HCT116 (cell line): ENCODE measurements around the gene UGP2. TPM values are rescaled to one million over a fixed set of nuclear protein-coding genes. Genes with fewer than 3 reads are reported as not detected.

Experiments
- ATAC-seq: fragments of 200-7000 bp; cut with Tn5 transposase; 2 replicates; pipeline ENCODE4 v1.9.1; 2020; ENCODE audit warnings: mild to moderate bottlenecking, moderate library complexity
- BruUV-seq: library from RNA; stranded (reverse); fragments of 400-500 nt; replicated peaks from 2 replicates; lab custom pipeline; 2021; lab: Mats Ljungman, UMichigan
- CTCF ChIA-PET: fragments of 300-600 bp; sonication (Branson Sonifier 250); formaldehyde crosslinking; loops from one replicate; lab custom pipeline; 2021; ENCODE audit warnings: antibody characterized with exemption; lab: Charles Lee
- POLR2A ChIA-PET: fragments of 300-600, 350-600 bp; sonication (Branson Sonifier 250); formaldehyde crosslinking; loops from one replicate; lab custom pipeline; 2021; ENCODE audit warnings: antibody characterized with exemption; lab: Charles Lee
- RAD21 ChIA-PET, 2 experiments: fragments of 300-600 bp; sonication (Branson Sonifier 250); formaldehyde crosslinking; loops; one replicate each; lab custom pipeline; 2023; ENCODE audit warnings: low total read pairs in 2 of 2; ENCODE audit not compliant: uncharacterized antibody in 2 of 2, unreplicated experiment in 2 of 2, low non-redundant PET in 1 of 2; lab: Charles Lee
- DNase-seq: peaks from one replicate; pipeline ENCODE4 v3.0.0-alpha.2; 2010; ENCODE audit warnings: low read depth, low spot score
- H2AFZ ChIP-seq: fragments of 200-600 bp; shearing (Covaris generic), sonication (generic); 2 replicates; pipeline ENCODE4 v1.6.1; 2017; ENCODE audit warnings: low read depth, mixed run types, mixed read lengths, antibody characterized with exemption, low read length; ENCODE audit not compliant: poor library complexity, severe bottlenecking
- H3K27ac ChIP-seq: 2 replicates; pipeline ENCODE4 v1.5.1; 2012; ENCODE audit warnings: low read depth, low read length
- H3K27me3 ChIP-seq: fragments of 200-600 bp; sonication (generic); 2 replicates; pipeline ENCODE4 v1.6.1; 2016; ENCODE audit warnings: mixed run types, low read length, mixed read lengths; ENCODE audit not compliant: insufficient read depth
- H3K36me3 ChIP-seq, 2 experiments: fragments of 200-500 bp in 1 of 2; fragments of 200-600 bp in 1 of 2; sonication (Bioruptor generic) in 1 of 2; sonication (generic) in 1 of 2; 2 replicates each; pipeline versions ENCODE4 v1.5.1 to v1.6.1; 2014 to 2016; ENCODE audit warnings: low read length in 2 of 2, inconsistent platforms in 1 of 2, mixed read lengths in 1 of 2, mixed run types in 1 of 2; ENCODE audit not compliant: insufficient read depth in 2 of 2, control insufficient read depth in 1 of 2
- H3K4me1 ChIP-seq, 2 experiments: fragments of 200-600 bp in 1 of 2; sonication (generic) in 1 of 2; 2 replicates each; pipeline versions ENCODE4 v1.5.1 to v1.6.1; 2012 to 2017; ENCODE audit warnings: low read length in 2 of 2, inconsistent platforms in 1 of 2, mild to moderate bottlenecking in 1 of 2, mixed read lengths in 1 of 2, mixed run types in 1 of 2, moderate library complexity in 1 of 2; ENCODE audit not compliant: insufficient read depth in 2 of 2, control insufficient read depth in 1 of 2
- H3K4me2 ChIP-seq: fragments of 200-600 bp; sonication (generic); 2 replicates; pipeline ENCODE4 v1.6.1; 2017; ENCODE audit warnings: mixed run types, low read length, mixed read lengths
- H3K4me3 ChIP-seq, 2 experiments: fragments of 200-600 bp in 1 of 2; sonication (generic) in 1 of 2; replicated peaks in 1 of 2; 2 replicates each; pipeline ENCODE4 v1.5.1; 2011 to 2016; ENCODE audit warnings: low read length in 2 of 2, control low read depth in 1 of 2, low read depth in 1 of 2, mild to moderate bottlenecking in 1 of 2, mixed read lengths in 1 of 2, mixed run types in 1 of 2
- H3K79me2 ChIP-seq: fragments of 200-600 bp; sonication (generic); 2 replicates; pipeline ENCODE4 v1.6.1; 2017; ENCODE audit warnings: mild to moderate bottlenecking, mixed run types, low read length, moderate library complexity, mixed read lengths; ENCODE audit not compliant: insufficient read depth
- H3K9ac ChIP-seq: fragments of 200-600 bp; sonication (generic); 2 replicates; pipeline ENCODE4 v1.6.1; 2016; ENCODE audit warnings: low read length, mixed read lengths
- H3K9me2 ChIP-seq: fragments of 200-600 bp; sonication (generic), shearing (Covaris generic); 2 replicates; pipeline ENCODE4 v1.6.1; 2017; ENCODE audit warnings: mixed run types, mild to moderate bottlenecking, moderate library complexity; ENCODE audit not compliant: insufficient read depth
- H3K9me3 ChIP-seq, 2 experiments: fragments of 200-500 bp in 1 of 2; fragments of 200-600 bp in 1 of 2; sonication (Bioruptor generic) in 1 of 2; sonication (generic) in 1 of 2; 2 replicates each; pipeline ENCODE4 v1.6.1; 2014 to 2017; ENCODE audit warnings: low read length in 2 of 2, mixed read lengths in 2 of 2, inconsistent platforms in 1 of 2, low read depth in 1 of 2, mild to moderate bottlenecking in 1 of 2, mixed run types in 1 of 2, moderate library complexity in 1 of 2; ENCODE audit not compliant: control insufficient read depth in 1 of 2, insufficient read depth in 1 of 2
- H4K20me1 ChIP-seq: fragments of 200-600 bp; sonication (generic), shearing (Covaris generic); 2 replicates; pipeline ENCODE4 v1.6.1; 2017; ENCODE audit warnings: mixed run types, mild to moderate bottlenecking, moderate library complexity; ENCODE audit not compliant: insufficient read depth
- CEBPB ChIP-seq: IDR thresholded peaks from 2 replicates; pipeline ENCODE4 v1.6.1; 2012; ENCODE audit warnings: low read depth
- EGR1 ChIP-seq: IDR thresholded peaks from 2 replicates; pipeline ENCODE4 v1.6.1; 2012; ENCODE audit warnings: low read depth
- ELF1 ChIP-seq: IDR thresholded peaks from 2 replicates; pipeline ENCODE4 v1.6.1; 2012; ENCODE audit warnings: low read depth, borderline replicate concordance
- EZH2 ChIP-seq: fragments of 200-600 bp; sonication (generic); IDR thresholded peaks from 2 replicates; pipeline ENCODE4 v1.6.1; 2017; ENCODE audit warnings: antibody characterized with exemption, mixed run types
- EZH2phosphoT487 ChIP-seq: fragments of 200-600 bp; IDR thresholded peaks from 2 replicates; pipeline ENCODE4 v1.6.1; 2018; ENCODE audit warnings: antibody characterized with exemption, borderline replicate concordance
- FOSL1 ChIP-seq: IDR thresholded peaks from 2 replicates; pipeline ENCODE4 v1.6.1; 2012; ENCODE audit warnings: low read depth
- POLR2AphosphoS5 ChIP-seq: IDR thresholded peaks from 2 replicates; pipeline ENCODE4 v1.6.1; 2011; ENCODE audit warnings: mild to moderate bottlenecking, low read depth, low read length, moderate library complexity
- RAD21 ChIP-seq: IDR thresholded peaks from 2 replicates; pipeline ENCODE4 v1.6.1; 2012; ENCODE audit warnings: low read depth, mild to moderate bottlenecking
- SIN3A ChIP-seq: IDR thresholded peaks from 2 replicates; pipeline ENCODE4 v1.6.1; 2012; ENCODE audit warnings: low read depth
- SRF ChIP-seq: IDR thresholded peaks from 2 replicates; pipeline ENCODE4 v1.6.1; 2012; ENCODE audit warnings: low read depth
- TCF7L2 ChIP-seq: IDR thresholded peaks from 2 replicates; pipeline ENCODE4 v1.7.0; 2011; ENCODE audit warnings: borderline replicate concordance, inconsistent platforms; ENCODE audit not compliant: insufficient read depth, insufficient read length; ENCODE audit errors: extremely low read depth
- YY1 ChIP-seq: IDR thresholded peaks from 2 replicates; pipeline ENCODE4 v1.6.1; 2011; ENCODE audit warnings: low read length, low read depth, moderate library complexity, mild to moderate bottlenecking; ENCODE audit not compliant: insufficient replicate concordance; ENCODE audit errors: extremely low read depth
- ZFX ChIP-seq: fragments of 450-650 bp; IDR thresholded peaks from 2 replicates; pipeline ENCODE4 v1.6.1; 2017
- intact Hi-C: fragments of 100-400 bp; cut with micrococcal nuclease; formaldehyde crosslinking; loops from 2 replicates; pipeline ENCODE4 v1.10.0; 2022
- total RNA-seq: library from RNA; stranded (reverse); gene quantifications from one replicate; pipeline ENCODE4 v1.2.1, GENCODE V29; 2021; ENCODE audit not compliant: unreplicated experiment
- TF ChIP-seq, protein P1 (sequence below): IDR thresholded peaks from 2 replicates; pipeline ENCODE4 v1.6.1; 2012
- TF ChIP-seq, protein P2 (sequence below): IDR thresholded peaks from 2 replicates; pipeline ENCODE4 v1.6.1; 2012; ENCODE audit warnings: low read depth
- TF ChIP-seq, protein P3 (sequence below), 3 experiments: fragments of 200-600 bp in 1 of 3; sonication (generic) in 1 of 3; IDR thresholded peaks in 2 of 3; conservative IDR thresholded peaks in 1 of 3; 2 replicates each; pipeline ENCODE4 v1.5.1; 2012 to 2017; ENCODE audit warnings: low read depth in 2 of 3, low read length in 2 of 3, antibody characterized with exemption in 1 of 3, borderline replicate concordance in 1 of 3, control low read depth in 1 of 3, mild to moderate bottlenecking in 1 of 3, mixed read lengths in 1 of 3, mixed run types in 1 of 3, moderate library complexity in 1 of 3; ENCODE audit not compliant: insufficient read depth in 1 of 3

UGP2 gene
- total RNA-seq, 1 experiment from 2014 or later: 57.1 TPM

DNA sequence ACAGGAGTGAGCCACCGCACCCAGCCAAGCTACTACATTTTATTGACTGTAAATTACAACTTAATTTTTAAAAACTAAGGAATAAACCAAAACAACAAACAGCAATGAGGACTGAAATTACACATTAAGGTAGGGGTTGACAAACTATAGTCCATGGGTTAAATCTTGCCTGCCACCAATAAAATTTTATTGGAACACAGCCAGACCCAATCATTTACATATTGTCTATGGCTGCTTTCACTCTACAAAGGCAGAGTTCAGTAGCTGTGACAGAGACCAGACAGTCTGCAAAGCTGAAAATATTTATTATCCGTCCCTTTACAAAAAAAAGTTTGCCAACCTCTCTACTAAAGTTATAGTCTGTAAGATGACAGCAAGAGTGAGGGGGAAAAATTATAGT lies 24.3 kb upstream of the UGP2 start:
- no peak overlapping the region for H3K27ac ChIP-seq
- no TSS peak for BruUV-seq
- ChIA-PET CTCF (interaction anchor here (0.9 kb wide), 1 partner anchor 25 kb away, joined by 3 read pairs; the partner anchor contains the start of gene UGP2), POLR2A (no interaction called here), RAD21 (no interaction called here)
- ATAC-seq: no peak
- no peak overlapping the region for H3K4me2 ChIP-seq
- no peaks in the 10 kb centered on the region for H4K20me1 ChIP-seq
- intact Hi-C loops: no loop called here
- DNase-seq: no peak
- H3K9me2 ChIP-seq: no peaks in the 10 kb centered on the region
- no peaks in the 10 kb centered on the region for H3K79me2 ChIP-seq
- no peak overlapping the region for H3K9ac ChIP-seq
- H2AFZ ChIP-seq: no peak overlapping the region
- H3K4me3 ChIP-seq: no peak overlapping the region
- TF ChIP-seq FOSL1: no peak
- no peak for TF ChIP-seq EZH2
- TF ChIP-seq ZFX: no peak
- TF ChIP-seq YY1: no peak
- no peak for TF ChIP-seq EGR1
- H3K4me1 ChIP-seq: no peaks in the 10 kb centered on the region; a peak in 1 of 4 replicates
- H3K36me3 ChIP-seq: no peaks in the 10 kb centered on the region
- H3K27me3 ChIP-seq: no peaks in the 10 kb centered on the region
- H3K9me3 ChIP-seq: no peaks in the 10 kb centered on the region

DNA sequence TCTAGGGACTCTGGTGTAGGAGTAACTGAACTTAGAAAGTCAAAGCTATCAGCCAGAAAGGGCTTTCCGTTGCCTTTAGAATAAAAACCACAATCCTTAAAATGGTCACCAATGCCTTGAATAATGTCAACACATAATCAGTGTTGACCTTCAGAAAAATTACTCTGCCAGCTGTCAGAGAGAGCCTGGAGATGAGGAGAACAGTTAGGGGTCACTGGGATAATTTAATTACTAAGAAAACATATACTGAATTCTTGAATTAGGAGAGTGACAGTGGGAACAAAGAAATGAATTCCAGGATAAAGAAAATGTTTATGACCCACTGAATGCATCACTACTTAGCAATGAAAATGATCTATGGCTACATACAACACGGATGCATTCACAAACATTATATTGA lies 23.4 kb upstream of the UGP2 start:
- no peaks in the 10 kb centered on the region; a peak in 1 of 4 replicates for H3K4me1 ChIP-seq
- RAD21 ChIA-PET: no interaction called here
- no peaks in the 10 kb centered on the region for H3K79me2 ChIP-seq
- H3K27me3 ChIP-seq: no peaks in the 10 kb centered on the region
- no peak for DNase-seq
- H3K9me3 ChIP-seq: no peaks in the 10 kb centered on the region
- no TSS peak for BruUV-seq
- POLR2A ChIA-PET: no interaction called here
- intact Hi-C loops: no loop called here
- H3K9ac ChIP-seq: no peak overlapping the region
- H3K4me3 ChIP-seq: no peak overlapping the region
- H3K9me2 ChIP-seq: no peaks in the 10 kb centered on the region
- no peaks in the 10 kb centered on the region for H3K36me3 ChIP-seq
- CTCF ChIA-PET: no interaction called here
- no peak for ATAC-seq
- no peak overlapping the region for H2AFZ ChIP-seq
- H3K4me2 ChIP-seq: no peak overlapping the region
- no peaks in the 10 kb centered on the region for H4K20me1 ChIP-seq
- H3K27ac ChIP-seq: no peak overlapping the region
- TF ChIP-seq SRF (no peak), CEBPB (no peak), RAD21 (no peak), TCF7L2 (no peak), EZH2phosphoT487 (no peak), FOSL1 (no peak), EGR1 (no peak), POLR2AphosphoS5 (no peak), SIN3A (no peak), ELF1 (no peak), YY1 (no peak), EZH2 (no peak), ZFX (no peak)
- TF ChIP-seq, protein P1, sequence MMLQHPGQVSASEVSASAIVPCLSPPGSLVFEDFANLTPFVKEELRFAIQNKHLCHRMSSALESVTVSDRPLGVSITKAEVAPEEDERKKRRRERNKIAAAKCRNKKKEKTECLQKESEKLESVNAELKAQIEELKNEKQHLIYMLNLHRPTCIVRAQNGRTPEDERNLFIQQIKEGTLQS: no peak
- TF ChIP-seq, protein P2, sequence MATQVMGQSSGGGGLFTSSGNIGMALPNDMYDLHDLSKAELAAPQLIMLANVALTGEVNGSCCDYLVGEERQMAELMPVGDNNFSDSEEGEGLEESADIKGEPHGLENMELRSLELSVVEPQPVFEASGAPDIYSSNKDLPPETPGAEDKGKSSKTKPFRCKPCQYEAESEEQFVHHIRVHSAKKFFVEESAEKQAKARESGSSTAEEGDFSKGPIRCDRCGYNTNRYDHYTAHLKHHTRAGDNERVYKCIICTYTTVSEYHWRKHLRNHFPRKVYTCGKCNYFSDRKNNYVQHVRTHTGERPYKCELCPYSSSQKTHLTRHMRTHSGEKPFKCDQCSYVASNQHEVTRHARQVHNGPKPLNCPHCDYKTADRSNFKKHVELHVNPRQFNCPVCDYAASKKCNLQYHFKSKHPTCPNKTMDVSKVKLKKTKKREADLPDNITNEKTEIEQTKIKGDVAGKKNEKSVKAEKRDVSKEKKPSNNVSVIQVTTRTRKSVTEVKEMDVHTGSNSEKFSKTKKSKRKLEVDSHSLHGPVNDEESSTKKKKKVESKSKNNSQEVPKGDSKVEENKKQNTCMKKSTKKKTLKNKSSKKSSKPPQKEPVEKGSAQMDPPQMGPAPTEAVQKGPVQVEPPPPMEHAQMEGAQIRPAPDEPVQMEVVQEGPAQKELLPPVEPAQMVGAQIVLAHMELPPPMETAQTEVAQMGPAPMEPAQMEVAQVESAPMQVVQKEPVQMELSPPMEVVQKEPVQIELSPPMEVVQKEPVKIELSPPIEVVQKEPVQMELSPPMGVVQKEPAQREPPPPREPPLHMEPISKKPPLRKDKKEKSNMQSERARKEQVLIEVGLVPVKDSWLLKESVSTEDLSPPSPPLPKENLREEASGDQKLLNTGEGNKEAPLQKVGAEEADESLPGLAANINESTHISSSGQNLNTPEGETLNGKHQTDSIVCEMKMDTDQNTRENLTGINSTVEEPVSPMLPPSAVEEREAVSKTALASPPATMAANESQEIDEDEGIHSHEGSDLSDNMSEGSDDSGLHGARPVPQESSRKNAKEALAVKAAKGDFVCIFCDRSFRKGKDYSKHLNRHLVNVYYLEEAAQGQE: no peak
- TF ChIP-seq, protein P3, sequence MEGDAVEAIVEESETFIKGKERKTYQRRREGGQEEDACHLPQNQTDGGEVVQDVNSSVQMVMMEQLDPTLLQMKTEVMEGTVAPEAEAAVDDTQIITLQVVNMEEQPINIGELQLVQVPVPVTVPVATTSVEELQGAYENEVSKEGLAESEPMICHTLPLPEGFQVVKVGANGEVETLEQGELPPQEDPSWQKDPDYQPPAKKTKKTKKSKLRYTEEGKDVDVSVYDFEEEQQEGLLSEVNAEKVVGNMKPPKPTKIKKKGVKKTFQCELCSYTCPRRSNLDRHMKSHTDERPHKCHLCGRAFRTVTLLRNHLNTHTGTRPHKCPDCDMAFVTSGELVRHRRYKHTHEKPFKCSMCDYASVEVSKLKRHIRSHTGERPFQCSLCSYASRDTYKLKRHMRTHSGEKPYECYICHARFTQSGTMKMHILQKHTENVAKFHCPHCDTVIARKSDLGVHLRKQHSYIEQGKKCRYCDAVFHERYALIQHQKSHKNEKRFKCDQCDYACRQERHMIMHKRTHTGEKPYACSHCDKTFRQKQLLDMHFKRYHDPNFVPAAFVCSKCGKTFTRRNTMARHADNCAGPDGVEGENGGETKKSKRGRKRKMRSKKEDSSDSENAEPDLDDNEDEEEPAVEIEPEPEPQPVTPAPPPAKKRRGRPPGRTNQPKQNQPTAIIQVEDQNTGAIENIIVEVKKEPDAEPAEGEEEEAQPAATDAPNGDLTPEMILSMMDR (IDR thresholded peaks at IDR 0.05 in 2 of 3, conservative IDR thresholded peaks at IDR 0.05 in 1 of 3; ENCODE audit: borderline replicate concordance in 1 of 3, insufficient read depth in 1 of 3, low read depth in 2 of 3, low read length in 2 of 3): no peak
